H1 (cell line): ENCODE measurements around the gene RNF13. TPM values are rescaled to one million over a fixed set of nuclear protein-coding genes. Genes with fewer than 3 reads are reported as not detected.

Experiments
- CTCF ChIA-PET: fragments of 300-600 bp; sonication (Branson Sonifier 250); formaldehyde crosslinking; loops from one replicate; lab custom pipeline; 2021; ENCODE audit not compliant: partially characterized antibody; lab: Charles Lee
- POLR2A ChIA-PET: fragments of 300-600 bp; sonication (Branson Sonifier 250); formaldehyde crosslinking; loops from one replicate; lab custom pipeline; 2021; ENCODE audit warnings: inconsistent platforms; ENCODE audit not compliant: partially characterized antibody; lab: Charles Lee
- DNase-seq, 2 experiments: peaks; one replicate each; pipeline versions ENCODE4 v3.0.0 to v3.0.0-alpha.2; 2010 to 2022; ENCODE audit warnings: low spot score in 2 of 2, low read depth in 1 of 2, mixed read lengths in 1 of 2
- FAIRE-seq: peaks from 2 replicates; lab custom pipeline; 2011; peaks lifted over from hg19 to GRCh38; lab: Jason Lieb, UNC
- H2AFZ ChIP-seq: 2 replicates; pipeline ENCODE4 v1.8.1; 2012; ENCODE audit warnings: low read length, inconsistent platforms
- H2AK5ac ChIP-seq: 2 replicates; pipeline ENCODE4 v1.6.1; 2013; ENCODE audit warnings: low read depth, low read length
- H2BK120ac ChIP-seq: replicated peaks from 2 replicates; pipeline ENCODE3; 2013; ENCODE audit warnings: low read depth, low read length, inconsistent platforms
- H2BK12ac ChIP-seq: 2 replicates; pipeline ENCODE4 v1.6.1; 2013; ENCODE audit warnings: low read depth, low read length
- H2BK15ac ChIP-seq: 2 replicates; pipeline ENCODE4 v1.6.1; 2013; ENCODE audit warnings: low read length
- H2BK20ac ChIP-seq: 2 replicates; pipeline ENCODE4 v1.6.1; 2013; ENCODE audit warnings: low read length
- H2BK5ac ChIP-seq: 2 replicates; pipeline ENCODE4 v1.6.1; 2013; ENCODE audit warnings: low read depth, low read length
- H3K14ac ChIP-seq: 2 replicates; pipeline ENCODE4 v1.6.1; 2013; ENCODE audit warnings: inconsistent platforms; ENCODE audit not compliant: insufficient read length
- H3K18ac ChIP-seq: 2 replicates; pipeline ENCODE4 v1.6.1; 2013; ENCODE audit warnings: low read length; ENCODE audit errors: extremely low read depth
- H3K23ac ChIP-seq: 2 replicates; pipeline ENCODE4 v1.6.1; 2013; ENCODE audit warnings: inconsistent platforms; ENCODE audit not compliant: insufficient read length
- H3K23me2 ChIP-seq: 2 replicates; pipeline ENCODE4 v1.6.1; 2013; ENCODE audit warnings: low read depth, low read length
- H3K27ac ChIP-seq: 2 replicates; pipeline ENCODE4 v1.6.1; 2011; ENCODE audit warnings: low read depth, low read length, inconsistent platforms
- H3K27me3 ChIP-seq, 4 experiments: replicated peaks in 1 of 4; 1 replicate in 1 of 4; 2 replicates in 3 of 4; pipeline versions ENCODE4 v1.6.1 to v1.8.1; 2011 to 2013; ENCODE audit warnings: low read length in 3 of 4, mild to moderate bottlenecking in 3 of 4, inconsistent platforms in 2 of 4, mixed read lengths in 2 of 4, moderate library complexity in 1 of 4; ENCODE audit not compliant: control insufficient read depth in 3 of 4, insufficient read depth in 3 of 4; ENCODE audit errors: extremely low read depth in 1 of 4
- H3K36me3 ChIP-seq, 4 experiments: 2 replicates each; pipeline versions ENCODE4 v1.6.1 to v1.8.1; 2011 to 2013; ENCODE audit warnings: mild to moderate bottlenecking in 4 of 4, low read length in 3 of 4, moderate library complexity in 2 of 4, control low read depth in 1 of 4, inconsistent platforms in 1 of 4; ENCODE audit not compliant: insufficient read depth in 4 of 4, control insufficient read depth in 2 of 4
- H3K4ac ChIP-seq: replicated peaks from 2 replicates; pipeline ENCODE3; 2013; ENCODE audit warnings: low read length, low read depth, mixed read lengths, inconsistent platforms; ENCODE audit not compliant: insufficient read length
- H3K4me1 ChIP-seq, 4 experiments: replicated peaks in 1 of 4; 1 replicate in 1 of 4; 2 replicates in 3 of 4; pipeline versions ENCODE4 v1.6.1 to v1.8.1; 2011 to 2013; ENCODE audit warnings: low read length in 3 of 4, inconsistent platforms in 2 of 4, mixed read lengths in 1 of 4; ENCODE audit not compliant: insufficient read depth in 4 of 4, control insufficient read depth in 3 of 4
- H3K4me2 ChIP-seq, 2 experiments: 2 replicates each; pipeline versions ENCODE4 v1.6.1 to v1.8.1; 2011 to 2013; ENCODE audit warnings: low read depth in 2 of 2, low read length in 2 of 2, control low read depth in 1 of 2, inconsistent platforms in 1 of 2, mild to moderate bottlenecking in 1 of 2; ENCODE audit not compliant: insufficient read depth in 1 of 2
- H3K4me3 ChIP-seq, 4 experiments: fragments of 200-600, 300-600 bp in 1 of 4; sonication (generic), shearing (Covaris generic), sonication (Bioruptor Twin) in 1 of 4; 2 replicates each; pipeline versions ENCODE4 v1.5.1 to v1.8.1; 2011 to 2016; ENCODE audit warnings: low read length in 4 of 4, low read depth in 3 of 4, control low read depth in 2 of 4, inconsistent platforms in 2 of 4, mild to moderate bottlenecking in 2 of 4, mixed read lengths in 1 of 4, moderate library complexity in 1 of 4; ENCODE audit not compliant: insufficient read depth in 2 of 4; ENCODE audit errors: extremely low read depth in 1 of 4
- H3K56ac ChIP-seq: replicated peaks from 2 replicates; pipeline ENCODE3; 2013; ENCODE audit warnings: low read depth, mild to moderate bottlenecking, mixed read lengths, low read length, inconsistent platforms; ENCODE audit not compliant: insufficient read length
- H3K79me1 ChIP-seq: 2 replicates; pipeline ENCODE4 v1.6.1; 2013; ENCODE audit warnings: low read depth, low read length, control low read depth
- H3K79me2 ChIP-seq, 2 experiments: 2 replicates each; pipeline versions ENCODE4 v1.6.1 to v1.8.1; 2012 to 2013; ENCODE audit warnings: low read length in 2 of 2, mild to moderate bottlenecking in 2 of 2, inconsistent platforms in 1 of 2; ENCODE audit not compliant: insufficient read depth in 2 of 2, control insufficient read depth in 1 of 2
- H3K9ac ChIP-seq, 4 experiments: replicated peaks in 1 of 4; 1 replicate in 1 of 4; 2 replicates in 3 of 4; pipeline versions ENCODE4 v1.6.1 to v1.8.1; 2011 to 2013; ENCODE audit warnings: low read depth in 3 of 4, low read length in 3 of 4, control low read depth in 2 of 4, mild to moderate bottlenecking in 2 of 4, moderate library complexity in 2 of 4, inconsistent platforms in 1 of 4; ENCODE audit errors: extremely low read depth in 1 of 4
- H3K9me3 ChIP-seq, 2 experiments: 2 replicates each; pipeline versions ENCODE4 v1.6.1 to v1.8.1; 2012 to 2013; ENCODE audit warnings: mild to moderate bottlenecking in 2 of 2, moderate library complexity in 2 of 2, control low read depth in 1 of 2, inconsistent platforms in 1 of 2, low read depth in 1 of 2, low read length in 1 of 2, mixed read lengths in 1 of 2; ENCODE audit not compliant: insufficient read depth in 2 of 2
- H4K20me1 ChIP-seq, 2 experiments: replicated peaks in 1 of 2; 2 replicates each; pipeline versions ENCODE3 to v1.8.1; 2011 to 2013; ENCODE audit warnings: inconsistent platforms in 2 of 2, low read length in 2 of 2, mild to moderate bottlenecking in 1 of 2; ENCODE audit not compliant: insufficient read depth in 2 of 2, control insufficient read depth in 1 of 2
- H4K5ac ChIP-seq: 2 replicates; pipeline ENCODE4 v1.6.1; 2013; ENCODE audit warnings: low read length, low read depth, mixed read lengths, inconsistent platforms; ENCODE audit not compliant: insufficient read length
- H4K8ac ChIP-seq: 2 replicates; pipeline ENCODE4 v1.8.0; 2013; ENCODE audit warnings: mild to moderate bottlenecking, moderate library complexity, low read length, inconsistent platforms; ENCODE audit not compliant: insufficient read depth; ENCODE audit errors: extremely low read depth
- H4K91ac ChIP-seq: replicated peaks from 2 replicates; pipeline ENCODE3; 2013; ENCODE audit warnings: low read length, mixed read lengths, inconsistent platforms; ENCODE audit not compliant: insufficient read length
- BCL11A ChIP-seq, 2 experiments: IDR thresholded peaks; one replicate each; pipeline ENCODE4 v1.6.1; 2011; ENCODE audit warnings: low read depth in 2 of 2, low read length in 2 of 2, mild to moderate bottlenecking in 2 of 2
- CHD1 ChIP-seq: IDR thresholded peaks from 2 replicates; pipeline ENCODE4 v1.6.1; 2012; ENCODE audit warnings: low read depth, low read length, improper control_type of control experiment
- EZH2 ChIP-seq: fragments of 200-600 bp; sonication (generic); IDR thresholded peaks from 2 replicates; pipeline ENCODE4 v1.7.1; 2012; ENCODE audit warnings: low read depth, mild to moderate bottlenecking, moderate library complexity, low read length, inconsistent platforms; ENCODE audit not compliant: severe bottlenecking
- KDM1A ChIP-seq: fragments of 200-600, 300-600 bp; sonication (generic); IDR thresholded peaks from 2 replicates; pipeline ENCODE4 v1.7.1; 2016; ENCODE audit warnings: mild to moderate bottlenecking, low read length, borderline replicate concordance
- MAX ChIP-seq: IDR thresholded peaks from 2 replicates; pipeline ENCODE4 v1.6.1; 2012; ENCODE audit warnings: inconsistent platforms
- POLR2A ChIP-seq, 2 experiments: IDR thresholded peaks; 1 replicate in 1 of 2; 2 replicates in 1 of 2; pipeline ENCODE4 v1.6.1; 2011; ENCODE audit warnings: low read depth in 2 of 2, low read length in 2 of 2, mild to moderate bottlenecking in 2 of 2; ENCODE audit errors: control extremely low read depth in 1 of 2
- SAP30 ChIP-seq: fragments of 300-600 bp; sonication (generic); IDR thresholded peaks from 2 replicates; pipeline ENCODE4 v1.7.1; 2012; ENCODE audit warnings: low read length, moderate library complexity, mild to moderate bottlenecking, inconsistent platforms; ENCODE audit not compliant: insufficient read depth, insufficient replicate concordance
- SP2 ChIP-seq: IDR thresholded peaks from 2 replicates; pipeline ENCODE4 v1.6.1; 2012; ENCODE audit warnings: mild to moderate bottlenecking, low read length, inconsistent platforms
- TCF12 ChIP-seq: IDR thresholded peaks from 2 replicates; pipeline ENCODE4 v1.6.1; 2011; ENCODE audit warnings: low read depth, mild to moderate bottlenecking, low read length
- WGBS, 2 experiments: shearing (Covaris generic) in 1 of 2; methylation state at CpG; one replicate each; pipeline versions ENCODE4 v1.1.6 to v1.1.7; 2013 to 2015; ENCODE audit warnings: low lambda C conversion rate in 2 of 2, mixed read lengths in 2 of 2, inconsistent platforms in 1 of 2, low coverage in 1 of 2, missing lambda C conversion rate in 1 of 2; ENCODE audit not compliant: insufficient replicate concordance in 2 of 2, insufficient coverage in 1 of 2, insufficient read length in 1 of 2; ENCODE audit errors: extremely low coverage in 1 of 2, missing lambda C conversion rate in 1 of 2; 5-methylcytosine and 5-hydroxymethylcytosine counted together
- polyA plus RNA-seq, 7 experiments: library from polyadenylated mRNA; depleted of rRNA in 3 of 7; stranded (reverse) in 5 of 7; unstranded in 2 of 7; fragments of >200 nt in 5 of 7; fragments of 200-250 nt in 2 of 7; gene quantifications; 1 replicate in 5 of 7; 2 replicates in 1 of 7; 4 replicates in 1 of 7; pipeline versions ENCODE4 v1.2.1 to v1.2.3, GENCODE V29; 2011 to 2013; ENCODE audit warnings: missing spikeins in 2 of 7, mixed read lengths in 2 of 7
- total RNA-seq: library from RNA; stranded (reverse); fragmentation: NEBNext Ultra II Directional; extraction: Animal tissue kit (Norgen Biotek cat#: 25700); gene quantifications from 2 replicates; pipeline ENCODE4 v1.2.1, GENCODE V29; 2021

Gene RNF13
- total and polyA plus RNA-seq, 2 of the 8 experiments (the other 6 are each of a cell fraction or from before 2014, with no cell fraction given), result 19.4 to 35.4 TPM

DNA sequence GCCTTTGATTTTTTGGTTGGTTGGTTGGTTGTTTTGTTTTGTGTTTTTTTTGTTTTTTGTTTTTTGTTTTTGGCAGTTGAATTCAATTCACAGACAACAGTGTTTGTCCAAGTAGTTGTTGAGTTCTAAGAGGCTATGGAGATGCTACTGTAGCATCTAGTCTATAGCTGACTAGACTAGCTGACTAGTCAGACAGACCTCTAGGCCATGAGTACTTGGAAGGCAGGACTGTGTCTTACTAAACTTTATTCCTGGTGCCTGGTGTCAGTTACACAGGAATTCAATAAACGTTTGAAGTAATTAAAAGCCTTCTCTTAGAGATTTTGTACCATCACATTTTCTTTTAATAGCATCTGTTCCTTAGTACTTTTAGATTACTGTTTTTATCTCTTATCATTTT lies 35.7 kb downstream of the RNF13 start:
- H3K4ac ChIP-seq, result no peak overlapping the region
- no peak overlapping the region for H2BK15ac ChIP-seq
- H3K4me2 ChIP-seq, result no peak overlapping the region
- DNase-seq, result no peak
- POLR2A ChIA-PET, result no interaction called here
- H3K9ac ChIP-seq, result no peak overlapping the region
- no peaks in the 10 kb centered on the region for H3K79me1 ChIP-seq
- H3K4me3 ChIP-seq, result no peak overlapping the region
- CTCF ChIA-PET, result no interaction called here
- TF ChIP-seq MAX (no peak), EZH2 (no peak), CHD1 (no peak), BCL11A (IDR thresholded peaks at IDR 0.05; ENCODE audit: low read depth in 2 of 2, low read length in 2 of 2) (no peak), SAP30 (no peak), KDM1A (no peak), TCF12 (no peak), POLR2A (IDR thresholded peaks at IDR 0.05; ENCODE audit: control extremely low read depth in 1 of 2, low read depth in 2 of 2, low read length in 2 of 2) (no peak), SP2 (no peak)
- H3K23me2 ChIP-seq, result no peaks in the 10 kb centered on the region
- no peak overlapping the region for H4K8ac ChIP-seq
- H3K18ac ChIP-seq, result no peak overlapping the region
- no peak overlapping the region for H4K91ac ChIP-seq
- no peak overlapping the region for H2BK20ac ChIP-seq
- H3K36me3 ChIP-seq, result peaks cover 0 to 7% (median 0%) of the 10 kb centered on the region in 4 experiments; a peak in 2 of 8 replicates
- peaks cover 0 to 45% of the 10 kb centered on the region in 2 experiments; a peak in 2 of 4 replicates for H3K79me2 ChIP-seq
- no peak overlapping the region for H2AFZ ChIP-seq
- no peak overlapping the region for H3K27ac ChIP-seq
- 83% methylated on average over 1 of the region's 1 CpG; no CpG with 5 or more reads in 1 of the 2 experiments for WGBS, 2 experiments
- H2BK5ac ChIP-seq, result no peak overlapping the region
- H3K56ac ChIP-seq, result no peak overlapping the region
- H4K20me1 ChIP-seq, result peaks cover 3 to 5% of the 10 kb centered on the region in 2 experiments
- no peak overlapping the region for H3K23ac ChIP-seq
- no peak overlapping the region for H3K14ac ChIP-seq
- H3K9me3 ChIP-seq, result no peaks in the 10 kb centered on the region
- no peak overlapping the region for H2BK120ac ChIP-seq
- no peaks in the 10 kb centered on the region for H3K27me3 ChIP-seq
- no peak overlapping the region for H2AK5ac ChIP-seq
- H2BK12ac ChIP-seq, result no peak overlapping the region
- no peak for FAIRE-seq
- H4K5ac ChIP-seq, result no peak overlapping the region
- H3K4me1 ChIP-seq, result no peaks in the 10 kb centered on the region; a peak in 1 of 7 replicates
